Fibroblast of lung (primary cell): ENCODE results near the gene B2M. TPM values are rescaled to one million over a fixed set of nuclear protein-coding genes. Genes with fewer than 3 reads are reported as not detected.

ENCODE experiments used
- DNase-seq, 2 donors: peaks; one replicate each; pipeline versions ENCODE4 v3.0.0 to v3.0.0-alpha.2; 2010; ENCODE audit warnings: low read depth in 2 of 2
- H2AFZ ChIP-seq: 2 replicates; pipeline ENCODE4 v1.5.1; 2012; ENCODE audit warnings: low read length, control low read depth, inconsistent platforms
- H3K27ac ChIP-seq: 2 replicates; pipeline ENCODE4 v1.5.1; 2011; ENCODE audit warnings: low read length, control low read depth; ENCODE audit not compliant: insufficient read depth
- H3K27me3 ChIP-seq: 2 replicates; pipeline ENCODE4 v1.5.1; 2011; ENCODE audit warnings: mild to moderate bottlenecking, low read length; ENCODE audit not compliant: control insufficient read depth, insufficient read depth
- H3K36me3 ChIP-seq: 2 replicates; pipeline ENCODE4 v1.5.1; 2011; ENCODE audit warnings: low read length; ENCODE audit not compliant: control insufficient read depth, insufficient read depth
- H3K4me1 ChIP-seq: 2 replicates; pipeline ENCODE4 v1.5.1; 2011; ENCODE audit warnings: low read length; ENCODE audit not compliant: control insufficient read depth, insufficient read depth; ENCODE audit errors: extremely low read depth
- H3K4me2 ChIP-seq: 2 replicates; pipeline ENCODE4 v1.5.1; 2011; ENCODE audit warnings: low read length, control low read depth; ENCODE audit not compliant: insufficient read depth; ENCODE audit errors: extremely low read depth
- H3K4me3 ChIP-seq, 4 experiments: fragments of 200-600 bp in 1 of 4; sonication (generic) in 1 of 4; replicated peaks in 1 of 4; 2 replicates each; pipeline ENCODE4 v1.5.1; 2011 to 2016; ENCODE audit warnings: low read length in 4 of 4, low read depth in 3 of 4, mild to moderate bottlenecking in 3 of 4, control low read depth in 2 of 4, inconsistent platforms in 1 of 4, mixed read lengths in 1 of 4; ENCODE audit not compliant: insufficient read depth in 1 of 4; ENCODE audit errors: control extremely low read depth in 1 of 4
- H3K79me2 ChIP-seq: 2 replicates; pipeline ENCODE4 v1.5.1; 2012; ENCODE audit warnings: mild to moderate bottlenecking, low read length, inconsistent platforms; ENCODE audit not compliant: control insufficient read depth, insufficient read depth
- H3K9ac ChIP-seq: 2 replicates; pipeline ENCODE4 v1.5.1; 2011; ENCODE audit warnings: mild to moderate bottlenecking, low read length, control low read depth; ENCODE audit not compliant: insufficient read depth
- H3K9me3 ChIP-seq: 2 replicates; pipeline ENCODE4 v1.5.1; 2012; ENCODE audit warnings: low read depth, low read length; ENCODE audit not compliant: control insufficient read depth, insufficient read depth
- H4K20me1 ChIP-seq: 2 replicates; pipeline ENCODE4 v1.5.1; 2011; ENCODE audit warnings: low read length; ENCODE audit not compliant: control insufficient read depth, insufficient read depth; ENCODE audit errors: extremely low read depth
- EZH2 ChIP-seq: IDR thresholded peaks from 2 replicates; pipeline ENCODE4 v1.5.1; 2012; ENCODE audit warnings: low read length, control low read depth, mild to moderate bottlenecking; ENCODE audit errors: missing control alignments
- polyA minus RNA-seq: library from RNA; depleted of rRNA, polyadenylated mRNA; stranded (reverse); fragments of >200 nt; gene quantifications from 2 replicates; pipeline ENCODE4 v1.2.3, GENCODE V29; 2011; ENCODE audit warnings: low replicate concordance
- polyA plus RNA-seq, 2 donors: library from polyadenylated mRNA; depleted of rRNA in 1 of 2; stranded (reverse) in 1 of 2; unstranded in 1 of 2; fragments of >200 nt; gene quantifications; 2 replicates each; pipeline ENCODE4 v1.2.1, GENCODE V29; 2011 to 2012; ENCODE audit warnings: missing spikeins in 1 of 2
- total RNA-seq: library from RNA; depleted of rRNA; stranded (reverse); fragments of >200 nt; gene quantifications from 2 replicates; pipeline ENCODE4 v1.2.1, GENCODE V29; 2014
- TF ChIP-seq, protein P1 (sequence below), 2 donors: IDR thresholded peaks in 1 of 2; conservative IDR thresholded peaks in 1 of 2; 1 replicate in 1 of 2; 2 replicates in 1 of 2; pipeline ENCODE4 v1.5.1; 2011 to 2012; ENCODE audit warnings: low read length in 2 of 2, control low read depth in 1 of 2, inconsistent platforms in 1 of 2, low read depth in 1 of 2, mild to moderate bottlenecking in 1 of 2

Gene B2M
- total RNA-seq (2,942 and 3,660 TPM in 2 replicates), polyA plus RNA-seq (12,166 and 13,303 TPM in 2 replicates), polyA minus RNA-seq (126 and 170 TPM in 2 replicates)
- 2,234 and 3,428 TPM in 2 replicates for polyA plus RNA-seq (2012)

DNA sequence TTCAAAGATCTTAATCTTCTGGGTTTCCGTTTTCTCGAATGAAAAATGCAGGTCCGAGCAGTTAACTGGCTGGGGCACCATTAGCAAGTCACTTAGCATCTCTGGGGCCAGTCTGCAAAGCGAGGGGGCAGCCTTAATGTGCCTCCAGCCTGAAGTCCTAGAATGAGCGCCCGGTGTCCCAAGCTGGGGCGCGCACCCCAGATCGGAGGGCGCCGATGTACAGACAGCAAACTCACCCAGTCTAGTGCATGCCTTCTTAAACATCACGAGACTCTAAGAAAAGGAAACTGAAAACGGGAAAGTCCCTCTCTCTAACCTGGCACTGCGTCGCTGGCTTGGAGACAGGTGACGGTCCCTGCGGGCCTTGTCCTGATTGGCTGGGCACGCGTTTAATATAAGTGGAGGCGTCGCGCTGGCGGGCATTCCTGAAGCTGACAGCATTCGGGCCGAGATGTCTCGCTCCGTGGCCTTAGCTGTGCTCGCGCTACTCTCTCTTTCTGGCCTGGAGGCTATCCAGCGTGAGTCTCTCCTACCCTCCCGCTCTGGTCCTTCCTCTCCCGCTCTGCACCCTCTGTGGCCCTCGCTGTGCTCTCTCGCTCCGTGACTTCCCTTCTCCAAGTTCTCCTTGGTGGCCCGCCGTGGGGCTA, at the start of gene B2M, which contains the start of gene PATL2:
Gene B2M (plus strand): TSS at position 422 of the 647 bp plus-strand sequence. CDS start 30 bp downstream, at position 452.
Gene PATL2 (minus strand): TSS at position 228 of the 647 bp plus-strand sequence. CDS start 34,833 bp downstream, outside the sequence.
- H3K79me2 ChIP-seq = peaks cover 50% of the 10 kb centered on the region
- no peaks in the 10 kb centered on the region for H3K9me3 ChIP-seq
- H2AFZ ChIP-seq = peak within 1 kb of the TSS; percentile 81
- TF ChIP-seq EZH2 = no peak
- TF ChIP-seq, protein P1, sequence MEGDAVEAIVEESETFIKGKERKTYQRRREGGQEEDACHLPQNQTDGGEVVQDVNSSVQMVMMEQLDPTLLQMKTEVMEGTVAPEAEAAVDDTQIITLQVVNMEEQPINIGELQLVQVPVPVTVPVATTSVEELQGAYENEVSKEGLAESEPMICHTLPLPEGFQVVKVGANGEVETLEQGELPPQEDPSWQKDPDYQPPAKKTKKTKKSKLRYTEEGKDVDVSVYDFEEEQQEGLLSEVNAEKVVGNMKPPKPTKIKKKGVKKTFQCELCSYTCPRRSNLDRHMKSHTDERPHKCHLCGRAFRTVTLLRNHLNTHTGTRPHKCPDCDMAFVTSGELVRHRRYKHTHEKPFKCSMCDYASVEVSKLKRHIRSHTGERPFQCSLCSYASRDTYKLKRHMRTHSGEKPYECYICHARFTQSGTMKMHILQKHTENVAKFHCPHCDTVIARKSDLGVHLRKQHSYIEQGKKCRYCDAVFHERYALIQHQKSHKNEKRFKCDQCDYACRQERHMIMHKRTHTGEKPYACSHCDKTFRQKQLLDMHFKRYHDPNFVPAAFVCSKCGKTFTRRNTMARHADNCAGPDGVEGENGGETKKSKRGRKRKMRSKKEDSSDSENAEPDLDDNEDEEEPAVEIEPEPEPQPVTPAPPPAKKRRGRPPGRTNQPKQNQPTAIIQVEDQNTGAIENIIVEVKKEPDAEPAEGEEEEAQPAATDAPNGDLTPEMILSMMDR (conservative IDR thresholded peaks at IDR 0.05 in 1 of 2, IDR thresholded peaks at IDR 0.05 in 1 of 2; ENCODE audit: low read depth in 1 of 2, low read length in 2 of 2) = no peak
- H4K20me1 ChIP-seq = peaks cover 11% of the 10 kb centered on the region
- H3K4me1 ChIP-seq = peaks cover 2% of the 10 kb centered on the region
- no peaks in the 10 kb centered on the region for H3K27me3 ChIP-seq
- peak within 1 kb of the TSS; percentile 99 for H3K27ac ChIP-seq
- H3K9ac ChIP-seq = peak within 1 kb of the TSS; percentile 99
- DNase-seq = peak; percentile 90 to 97
- peaks cover 6% of the 10 kb centered on the region for H3K36me3 ChIP-seq
- H3K4me3 ChIP-seq = peak within 1 kb of the TSS; percentile 98 to 100 (median 99)
- peak within 1 kb of the TSS; percentile 92 for H3K4me2 ChIP-seq

DNA sequence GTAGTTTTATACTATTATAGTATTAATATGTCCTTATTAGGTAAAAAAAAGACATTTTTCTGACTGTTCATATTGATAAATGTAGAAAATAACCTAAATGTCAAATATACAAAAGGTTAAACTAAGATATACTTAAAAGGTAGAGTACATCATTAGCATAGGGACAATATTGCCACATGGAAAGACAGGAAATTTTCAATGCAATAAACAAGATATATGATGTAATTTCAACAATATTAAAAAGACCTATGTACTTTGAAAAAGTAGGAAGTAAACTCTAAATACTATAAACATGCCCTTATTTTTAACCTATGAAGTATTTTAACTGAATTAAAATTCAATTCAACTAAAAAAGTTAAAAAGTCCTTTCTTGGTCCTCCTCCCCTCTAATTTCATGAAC, 49.7 kb upstream of the B2M start:
- Histone ChIP-seq H3K27me3 (no peaks in the 10 kb centered on the region), H3K4me3 (peak overlapping the region in 3 of 4 experiments; percentile 98 to 99 (median 99)), H3K9me3 (no peaks in the 10 kb centered on the region), H3K79me2 (peaks cover 24% of the 10 kb centered on the region), H3K9ac (no peak overlapping the region), H3K4me1 (no peaks in the 10 kb centered on the region), H3K27ac (no peak overlapping the region), H2AFZ (no peak overlapping the region), H3K36me3 (peaks cover 4% of the 10 kb centered on the region), H3K4me2 (peak overlapping the region; percentile 76), H4K20me1 (no peaks in the 10 kb centered on the region)
- TF ChIP-seq, protein P1 (conservative IDR thresholded peaks at IDR 0.05 in 1 of 2, IDR thresholded peaks at IDR 0.05 in 1 of 2; ENCODE audit: low read depth in 1 of 2, low read length in 2 of 2) = no peak
- TF ChIP-seq EZH2 = no peak
- DNase-seq = no peak

DNA sequence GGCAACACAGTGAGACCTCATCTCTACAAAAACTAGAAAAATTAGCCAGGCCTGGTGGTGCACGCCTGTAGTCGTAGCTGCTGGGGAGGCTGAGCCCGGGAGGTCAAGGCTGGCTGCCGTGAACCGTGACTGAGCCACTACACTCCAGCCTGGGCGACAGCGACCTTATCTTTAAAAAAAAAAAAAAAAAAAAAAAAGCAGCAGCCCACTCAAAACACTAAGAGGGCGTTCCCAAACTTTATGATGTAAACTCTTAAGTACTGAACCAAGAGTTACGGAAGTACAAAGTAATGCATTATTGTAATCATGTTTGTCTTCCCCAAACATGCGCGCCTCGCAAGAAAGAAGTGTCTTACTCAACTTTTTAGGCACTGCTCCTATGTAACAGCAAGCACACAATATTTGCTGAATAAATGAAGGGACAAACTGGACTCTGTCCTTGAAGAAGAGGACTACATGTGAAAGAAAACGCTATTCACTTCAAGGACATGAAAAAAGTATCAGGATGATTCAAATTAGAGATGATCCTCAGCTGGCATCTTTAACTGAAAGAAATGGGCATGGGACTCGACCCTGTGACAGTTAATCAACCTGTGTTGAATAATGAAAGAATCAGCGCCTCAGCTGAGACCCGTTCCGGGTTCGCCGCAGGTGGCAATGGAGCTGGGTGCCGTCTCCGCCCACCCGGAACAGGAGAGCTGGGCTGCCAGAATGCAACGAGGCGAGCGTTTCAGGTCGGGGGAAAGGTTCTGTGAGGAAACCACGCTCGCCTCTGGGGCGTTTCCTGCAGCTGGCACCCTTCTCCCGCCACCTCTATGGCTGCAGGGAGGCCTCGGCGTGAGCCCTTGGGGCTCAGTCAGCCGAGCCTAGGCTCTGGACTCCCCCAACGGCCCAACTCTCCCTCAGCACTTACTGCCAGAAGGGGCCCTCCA, 48.6 kb upstream of the B2M start:
- H3K9me3 ChIP-seq = no peaks in the 10 kb centered on the region
- H3K36me3 ChIP-seq = peaks cover 4% of the 10 kb centered on the region
- peak overlapping the region; percentile 94 to 99 (median 98) for H3K4me3 ChIP-seq
- TF ChIP-seq, protein P1 (conservative IDR thresholded peaks at IDR 0.05 in 1 of 2, IDR thresholded peaks at IDR 0.05 in 1 of 2; ENCODE audit: low read depth in 1 of 2, low read length in 2 of 2) = no peak
- no peak for TF ChIP-seq EZH2
- H3K27me3 ChIP-seq = no peaks in the 10 kb centered on the region
- DNase-seq = peak; percentile 59 to 64
- H2AFZ ChIP-seq = peak overlapping the region; percentile 89
- no peaks in the 10 kb centered on the region for H4K20me1 ChIP-seq
- peak overlapping the region; percentile 94 for H3K27ac ChIP-seq
- H3K4me2 ChIP-seq = peak overlapping the region; percentile 76
- H3K4me1 ChIP-seq = no peaks in the 10 kb centered on the region
- peak overlapping the region; percentile 96 for H3K9ac ChIP-seq
- H3K79me2 ChIP-seq = peaks cover 24% of the 10 kb centered on the region
